ENCODE measurements around the gene RAD23A. TPM values are rescaled to one million over a fixed set of nuclear protein-coding genes. Genes with fewer than 3 reads are reported as not detected.

Gene RAD23A
- total RNA-seq, 1 donor from 2014 or later = 83.1 TPM

GRCh38 chr19:12990853-12991252 is 45.2 kb downstream of the RAD23A start:
- H3K27ac Mint-ChIP-seq (ENCODE audit: unreplicated experiment) = no peak overlapping the region
- H3K27me3 Mint-ChIP-seq (ENCODE audit: unreplicated experiment) = peaks cover 2% of the 10 kb centered on the region
- peaks cover 9% of the 10 kb centered on the region for H3K4me1 Mint-ChIP-seq (ENCODE audit: unreplicated experiment)
- H3K36me3 Mint-ChIP-seq (ENCODE audit: unreplicated experiment) = no peaks in the 10 kb centered on the region
- TF ChIP-seq, protein P1, sequence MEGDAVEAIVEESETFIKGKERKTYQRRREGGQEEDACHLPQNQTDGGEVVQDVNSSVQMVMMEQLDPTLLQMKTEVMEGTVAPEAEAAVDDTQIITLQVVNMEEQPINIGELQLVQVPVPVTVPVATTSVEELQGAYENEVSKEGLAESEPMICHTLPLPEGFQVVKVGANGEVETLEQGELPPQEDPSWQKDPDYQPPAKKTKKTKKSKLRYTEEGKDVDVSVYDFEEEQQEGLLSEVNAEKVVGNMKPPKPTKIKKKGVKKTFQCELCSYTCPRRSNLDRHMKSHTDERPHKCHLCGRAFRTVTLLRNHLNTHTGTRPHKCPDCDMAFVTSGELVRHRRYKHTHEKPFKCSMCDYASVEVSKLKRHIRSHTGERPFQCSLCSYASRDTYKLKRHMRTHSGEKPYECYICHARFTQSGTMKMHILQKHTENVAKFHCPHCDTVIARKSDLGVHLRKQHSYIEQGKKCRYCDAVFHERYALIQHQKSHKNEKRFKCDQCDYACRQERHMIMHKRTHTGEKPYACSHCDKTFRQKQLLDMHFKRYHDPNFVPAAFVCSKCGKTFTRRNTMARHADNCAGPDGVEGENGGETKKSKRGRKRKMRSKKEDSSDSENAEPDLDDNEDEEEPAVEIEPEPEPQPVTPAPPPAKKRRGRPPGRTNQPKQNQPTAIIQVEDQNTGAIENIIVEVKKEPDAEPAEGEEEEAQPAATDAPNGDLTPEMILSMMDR (IDR thresholded peaks at IDR 0.05) = no peak
- no peak overlapping the region for H3K4me3 Mint-ChIP-seq (ENCODE audit: unreplicated experiment)
- H3K9me3 Mint-ChIP-seq (ENCODE audit: unreplicated experiment) = no peaks in the 10 kb centered on the region
- no peak for DNase-seq (ENCODE audit: extremely low spot score, unreplicated experiment)

GRCh38 chr19:12991296-12991695 is 45.6 kb downstream of the RAD23A start:
- TF ChIP-seq, protein P1 (IDR thresholded peaks at IDR 0.05) = no peak
- no peaks in the 10 kb centered on the region for H3K36me3 Mint-ChIP-seq (ENCODE audit: unreplicated experiment)
- H3K27ac Mint-ChIP-seq (ENCODE audit: unreplicated experiment) = no peak overlapping the region
- H3K27me3 Mint-ChIP-seq (ENCODE audit: unreplicated experiment) = peaks cover 2% of the 10 kb centered on the region
- no peak for DNase-seq (ENCODE audit: extremely low spot score, unreplicated experiment)
- no peaks in the 10 kb centered on the region for H3K9me3 Mint-ChIP-seq (ENCODE audit: unreplicated experiment)
- peaks cover 7% of the 10 kb centered on the region for H3K4me1 Mint-ChIP-seq (ENCODE audit: unreplicated experiment)
- no peak overlapping the region for H3K4me3 Mint-ChIP-seq (ENCODE audit: unreplicated experiment)

DNA sequence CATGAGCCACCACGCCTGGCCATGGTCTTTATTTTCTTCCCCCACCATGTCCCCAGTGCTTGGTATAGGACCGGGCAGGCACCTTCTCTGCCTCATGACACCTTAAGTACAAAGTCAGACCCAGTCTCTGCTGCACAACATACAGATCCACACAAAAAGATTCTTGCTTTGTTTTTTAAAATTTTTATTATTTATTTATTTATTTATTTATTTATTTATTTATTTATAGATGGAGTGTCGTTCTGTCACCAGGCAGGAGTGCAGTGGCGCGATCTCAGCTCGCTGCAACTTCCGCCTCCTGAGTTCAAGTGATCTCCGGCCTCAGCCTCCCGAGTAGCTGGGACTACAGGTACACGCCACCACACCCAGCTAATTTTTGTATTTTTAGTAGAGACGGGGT is 47.1 kb downstream of the RAD23A start:
- Mint-ChIP-seq H3K27ac (ENCODE audit: unreplicated experiment) (no peak overlapping the region), H3K4me1 (ENCODE audit: unreplicated experiment) (peaks cover 12% of the 10 kb centered on the region), H3K9me3 (ENCODE audit: unreplicated experiment) (no peaks in the 10 kb centered on the region), H3K36me3 (ENCODE audit: unreplicated experiment) (no peaks in the 10 kb centered on the region), H3K27me3 (ENCODE audit: unreplicated experiment) (no peaks in the 10 kb centered on the region), H3K4me3 (ENCODE audit: unreplicated experiment) (no peak overlapping the region)
- TF ChIP-seq, protein P1 (IDR thresholded peaks at IDR 0.05) = no peak
- no peak for DNase-seq (ENCODE audit: extremely low spot score, unreplicated experiment)

GRCh38 chr19:12993562-12993961 is 47.9 kb downstream of the RAD23A start:
- Mint-ChIP-seq H3K4me3 (ENCODE audit: unreplicated experiment) (no peak overlapping the region), H3K36me3 (ENCODE audit: unreplicated experiment) (peaks cover 4% of the 10 kb centered on the region), H3K9me3 (ENCODE audit: unreplicated experiment) (no peaks in the 10 kb centered on the region), H3K27me3 (ENCODE audit: unreplicated experiment) (no peaks in the 10 kb centered on the region), H3K4me1 (ENCODE audit: unreplicated experiment) (peaks cover 17% of the 10 kb centered on the region), H3K27ac (ENCODE audit: unreplicated experiment) (no peak overlapping the region)
- DNase-seq (ENCODE audit: extremely low spot score, unreplicated experiment) = no peak
- TF ChIP-seq, protein P1 (IDR thresholded peaks at IDR 0.05) = no peak

GRCh38 chr19:12994701-12995595 is 49.3 kb downstream of the RAD23A start, which contains the start of gene NFIX:
TSS of gene NFIX (plus strand) at chr19:12995475. CDS start at chr19:12995838, 363 bp downstream.
- H3K4me1 Mint-ChIP-seq (ENCODE audit: unreplicated experiment) = peaks cover 17% of the 10 kb centered on the region
- DNase-seq (ENCODE audit: extremely low spot score, unreplicated experiment) = no peak
- TF ChIP-seq, protein P1 (IDR thresholded peaks at IDR 0.05) = no peak
- H3K9me3 Mint-ChIP-seq (ENCODE audit: unreplicated experiment) = no peaks in the 10 kb centered on the region
- H3K27me3 Mint-ChIP-seq (ENCODE audit: unreplicated experiment) = no peaks in the 10 kb centered on the region
- H3K4me3 Mint-ChIP-seq (ENCODE audit: unreplicated experiment) = peak within 1 kb of the TSS; percentile 97
- peaks cover 12% of the 10 kb centered on the region for H3K36me3 Mint-ChIP-seq (ENCODE audit: unreplicated experiment)
- peak within 1 kb of the TSS; percentile 56 for H3K27ac Mint-ChIP-seq (ENCODE audit: unreplicated experiment)

All from osteocyte (in vitro differentiated cells).